Vagina (tissue), 2 donors: ENCODE data around the gene FCAMR.

Source experiments
- CTCF ChIP-seq, 3 experiments: fragments of 450-650 bp in 2 of 3; fragments of 200-600 bp in 1 of 3; sonication (generic) in 1 of 3; IDR thresholded peaks; one replicate each; pipeline ENCODE4 v1.5.1; 2017 to 2019; ENCODE audit warnings: antibody characterized with exemption in 3 of 3, mild to moderate bottlenecking in 2 of 3, moderate library complexity in 2 of 3
- POLR2A ChIP-seq, 2 donors: fragments of 450-650 bp; IDR thresholded peaks; one replicate each; pipeline ENCODE4 v1.6.1; 2017; ENCODE audit warnings: antibody characterized with exemption in 2 of 2, mild to moderate bottlenecking in 2 of 2, moderate library complexity in 2 of 2

GRCh38 chr1:206909883-206910318 lies 60.4 kb downstream of the FCAMR start:
- TF ChIP-seq CTCF (IDR thresholded peaks at IDR 0.05) (no peak), POLR2A (IDR thresholded peaks at IDR 0.05) (no peak)
